GM19351 (cell line): ENCODE results near the gene SALL3.

Source experiments
- ATAC-seq: cut with Tn5 transposase; IDR thresholded peaks from one replicate; pipeline ENCODE4 v1.9.1; 2021; ENCODE audit warnings: mild to moderate bottlenecking, moderate library complexity; ENCODE audit not compliant: unreplicated experiment

SALL3 gene

DNA sequence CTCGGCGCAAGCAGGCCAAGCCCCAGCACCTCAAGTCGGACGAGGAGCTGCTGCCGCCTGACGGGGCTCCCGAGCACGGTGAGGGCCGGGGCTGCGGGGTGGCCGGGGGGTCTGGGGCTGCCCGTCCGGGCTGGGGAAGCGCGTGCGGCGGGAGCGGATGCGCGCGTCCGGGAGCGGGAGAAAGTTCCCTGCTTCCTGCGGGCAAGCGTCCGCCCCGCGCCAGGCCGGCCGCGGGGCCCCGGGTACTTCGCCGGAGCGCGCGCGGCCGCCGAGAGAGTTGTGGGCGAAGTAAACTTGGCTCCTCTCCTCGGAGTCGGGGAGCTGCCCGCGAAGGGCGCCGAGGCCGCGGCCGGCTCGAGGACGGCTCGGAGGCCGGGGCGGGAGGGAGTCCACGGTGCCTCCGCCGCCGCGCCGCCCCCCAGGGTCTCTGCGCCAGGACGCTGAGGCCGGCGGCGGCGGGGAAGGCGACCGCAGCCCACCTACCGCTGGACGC lies 707 bp downstream of the SALL3 start:
- ATAC-seq, result no peak

DNA sequence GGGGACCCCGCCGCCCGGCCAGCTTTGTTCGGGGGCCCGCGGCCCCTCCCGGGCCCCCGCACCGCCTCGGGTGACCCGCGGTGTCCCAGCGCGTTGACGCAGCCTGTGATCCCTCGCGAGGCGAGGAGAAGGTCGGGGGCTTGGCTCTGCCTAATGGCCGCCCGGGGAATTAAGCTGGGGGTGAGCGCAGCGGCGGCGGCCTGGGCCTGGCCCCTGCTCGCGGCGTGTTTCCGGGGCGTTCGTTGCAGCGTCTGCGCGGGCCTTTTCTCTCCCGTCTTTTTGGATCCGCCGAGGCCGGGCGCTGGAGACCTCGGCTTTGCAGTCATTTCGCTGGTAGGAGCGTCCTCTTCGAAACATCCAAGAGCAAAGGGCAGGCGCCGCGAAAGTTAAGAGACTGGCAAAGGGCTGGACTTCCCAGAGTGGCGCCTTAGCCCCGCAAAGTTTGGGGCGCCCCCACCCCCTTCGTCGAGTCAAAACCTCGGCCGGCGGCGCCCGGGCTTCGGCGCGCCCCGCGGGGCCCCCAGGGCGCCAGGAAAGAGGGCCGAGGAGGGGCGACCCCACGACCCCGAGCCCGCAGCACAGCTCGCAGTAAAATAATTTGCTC lies 1.3 kb downstream of the SALL3 start:
- no peak for ATAC-seq

DNA sequence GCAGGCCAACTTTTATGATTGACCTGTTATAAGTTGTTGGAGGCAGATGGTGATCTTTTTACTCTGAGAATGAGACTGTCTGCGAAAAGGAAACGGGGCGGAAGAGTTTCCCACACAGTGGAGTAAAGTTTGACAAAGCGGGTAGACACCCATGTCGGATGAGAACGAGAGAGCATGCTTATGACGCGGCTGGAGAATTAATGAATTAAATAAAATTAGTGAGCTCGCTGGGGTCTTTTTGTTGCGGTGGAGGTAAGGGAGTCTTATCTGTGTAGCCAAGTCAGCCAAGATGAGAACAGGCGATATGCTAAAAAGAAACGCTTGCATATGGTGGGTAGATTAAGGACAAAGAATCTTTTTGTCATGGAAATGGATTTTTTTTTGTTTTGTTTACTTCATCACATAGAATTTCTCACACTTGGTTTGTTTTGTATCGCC lies 1.8 kb downstream of the SALL3 start:
- ATAC-seq, result no peak

DNA sequence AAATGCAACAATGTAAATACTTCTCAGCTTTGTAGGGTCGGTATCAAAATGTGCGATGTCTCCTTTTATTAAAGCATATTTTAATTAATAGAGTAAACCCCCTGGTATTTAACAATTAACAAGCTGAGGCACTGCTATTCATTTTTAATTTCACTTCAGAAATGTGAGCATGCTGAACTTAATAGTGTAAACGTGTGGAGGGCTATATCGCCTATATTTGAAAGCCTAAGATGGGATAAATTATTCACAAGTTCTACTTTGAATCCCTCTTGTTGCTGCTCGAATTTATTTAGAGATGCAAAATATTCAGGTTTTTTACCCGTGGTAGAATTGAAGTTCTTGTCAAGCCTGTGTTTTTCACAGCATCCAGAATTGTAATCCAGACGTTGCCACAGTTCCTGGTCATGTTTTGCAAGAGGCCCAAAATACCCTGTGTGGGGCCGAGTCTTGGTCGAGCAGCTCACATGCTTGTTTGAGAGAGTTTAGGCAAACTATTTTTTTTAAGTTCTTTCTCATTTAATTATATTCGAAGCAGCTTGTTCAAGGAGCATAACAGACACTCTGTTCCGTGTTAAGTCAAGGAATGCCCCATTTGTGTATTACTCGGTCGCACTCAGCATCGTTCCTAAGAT lies 2.5 kb downstream of the SALL3 start:
- ATAC-seq, result no peak

DNA sequence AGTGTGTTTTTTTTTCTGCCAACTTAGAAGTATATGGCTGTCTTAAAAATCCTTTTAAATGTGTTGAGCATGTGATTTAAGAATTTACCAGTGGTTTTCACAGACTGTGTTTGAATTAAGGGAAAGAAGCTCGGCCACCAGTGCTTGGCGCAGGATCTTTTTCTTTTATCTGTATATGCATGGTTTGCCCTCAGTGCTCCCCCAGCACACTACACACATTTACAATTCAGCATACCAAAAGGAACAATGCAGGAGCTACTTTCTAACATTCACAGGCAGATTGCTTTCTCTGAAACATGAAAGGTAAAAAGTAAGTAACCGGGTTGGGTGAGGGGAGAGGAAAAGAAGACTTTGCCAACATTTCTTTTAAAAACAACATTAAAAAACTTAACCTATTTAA lies 3.9 kb downstream of the SALL3 start:
- ATAC-seq, result no peak

DNA sequence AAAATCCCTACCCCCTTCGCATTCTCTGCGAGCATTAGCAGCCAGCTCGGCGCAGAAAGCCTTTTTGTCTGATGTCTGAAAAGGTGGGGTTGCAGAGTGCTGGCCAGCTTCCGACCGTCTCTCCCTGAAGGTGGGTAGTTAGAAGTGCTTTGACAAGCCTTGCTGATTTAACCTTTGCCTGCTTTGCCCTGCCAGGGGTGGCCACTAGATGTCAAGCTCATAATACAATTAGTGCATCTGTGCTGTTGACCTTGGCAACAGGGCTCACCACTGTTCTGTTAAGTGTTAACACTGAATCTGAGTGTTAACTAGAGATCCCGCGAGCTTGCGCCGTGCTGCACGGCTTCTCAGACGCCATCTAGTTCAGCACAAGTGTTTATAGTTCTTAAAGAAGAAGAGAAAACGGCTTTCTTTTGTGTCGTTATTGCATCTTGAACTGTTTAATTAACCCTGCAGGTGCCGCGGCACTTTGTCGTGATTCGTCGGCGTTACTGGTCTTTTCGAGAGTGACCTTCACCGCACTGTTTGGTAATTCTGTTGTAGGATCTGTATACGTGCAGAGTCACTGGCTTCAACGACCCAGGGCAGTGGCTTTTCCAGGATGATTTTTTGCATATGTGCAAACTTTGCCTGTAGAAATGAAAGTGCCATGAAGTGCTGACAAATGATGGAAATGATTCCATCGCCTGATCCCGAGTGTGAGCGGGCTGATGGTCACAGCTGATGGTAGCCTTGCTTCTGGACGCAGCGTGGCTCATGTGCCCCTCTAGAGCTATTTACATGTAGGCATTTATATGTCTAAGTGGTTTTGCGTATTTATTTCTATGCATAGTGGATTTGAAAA lies 5.5 kb downstream of the SALL3 start:
- peak; percentile 86 for ATAC-seq

DNA sequence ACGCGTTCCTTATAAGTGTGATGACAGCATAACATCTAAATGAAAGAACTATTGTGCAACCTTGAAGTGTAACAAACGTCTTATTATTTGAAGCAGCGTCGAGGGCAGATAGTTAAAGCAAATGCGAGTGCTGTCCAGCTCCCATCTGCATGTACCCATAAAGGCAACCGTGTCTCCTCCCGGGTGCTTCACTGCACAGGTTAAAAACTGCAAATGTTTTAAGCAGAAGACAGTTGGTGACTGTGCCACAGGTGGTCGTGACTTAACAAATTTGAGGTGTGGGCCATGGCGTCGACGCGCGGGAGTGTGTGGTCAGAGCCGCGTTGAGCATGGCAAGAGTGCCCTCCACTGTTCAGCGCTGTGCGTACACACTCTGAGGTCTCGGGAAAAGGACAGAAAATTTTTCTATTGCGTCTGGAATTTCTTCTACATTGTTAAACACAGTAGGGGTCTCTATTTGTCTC lies 6.4 kb downstream of the SALL3 start:
- no peak for ATAC-seq

DNA sequence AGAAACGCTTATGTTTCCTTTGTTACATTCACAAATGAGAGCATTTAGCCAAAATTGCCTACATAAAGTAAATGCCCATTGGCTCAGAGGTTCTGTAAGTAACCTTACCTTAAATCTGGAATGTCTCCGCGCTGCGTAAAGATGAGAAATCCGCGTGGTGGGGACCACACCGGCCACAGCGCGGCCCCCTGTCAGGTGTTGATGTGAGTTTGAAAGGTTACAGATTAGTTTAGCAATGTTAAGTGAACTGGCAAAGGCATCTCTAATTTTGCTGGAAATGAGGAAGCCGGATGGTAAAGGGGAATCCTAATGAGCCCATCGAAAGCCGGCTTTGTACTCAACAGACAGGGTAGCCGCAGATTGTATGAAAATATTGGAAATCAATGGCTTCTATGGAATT lies 11.8 kb downstream of the SALL3 start:
- no peak for ATAC-seq

DNA sequence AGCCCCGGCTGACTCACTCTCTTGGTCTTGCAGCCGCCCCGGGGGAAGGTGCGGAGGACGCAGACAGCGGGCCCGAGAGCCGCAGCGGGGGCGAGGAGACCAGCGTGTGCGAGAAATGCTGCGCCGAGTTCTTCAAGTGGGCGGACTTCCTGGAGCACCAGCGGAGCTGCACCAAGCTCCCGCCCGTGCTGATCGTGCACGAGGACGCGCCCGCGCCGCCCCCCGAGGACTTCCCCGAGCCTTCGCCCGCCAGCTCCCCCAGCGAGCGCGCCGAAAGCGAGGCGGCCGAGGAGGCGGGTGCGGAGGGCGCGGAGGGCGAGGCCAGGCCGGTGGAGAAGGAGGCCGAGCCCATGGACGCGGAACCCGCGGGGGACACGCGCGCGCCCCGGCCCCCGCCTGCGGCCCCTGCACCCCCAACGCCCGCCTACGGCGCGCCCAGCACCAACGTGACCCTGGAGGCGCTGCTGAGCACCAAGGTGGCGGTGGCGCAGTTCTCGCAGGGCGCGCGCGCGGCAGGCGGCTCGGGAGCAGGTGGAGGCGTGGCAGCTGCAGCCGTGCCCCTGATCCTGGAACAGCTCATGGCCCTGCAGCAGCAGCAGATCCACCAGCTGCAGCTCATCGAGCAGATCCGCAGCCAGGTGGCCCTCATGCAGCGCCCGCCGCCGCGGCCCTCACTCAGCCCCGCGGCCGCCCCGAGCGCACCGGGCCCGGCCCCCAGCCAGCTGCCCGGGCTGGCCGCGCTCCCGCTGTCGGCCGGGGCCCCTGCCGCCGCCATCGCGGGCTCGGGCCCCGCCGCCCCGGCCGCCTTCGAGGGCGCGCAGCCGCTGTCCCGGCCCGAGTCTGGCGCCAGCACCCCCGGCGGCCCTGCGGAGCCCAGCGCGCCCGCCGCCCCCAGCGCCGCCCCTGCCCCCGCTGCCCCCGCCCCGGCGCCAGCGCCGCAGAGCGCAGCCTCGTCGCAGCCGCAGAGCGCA lies 12.7 kb downstream of the SALL3 start:
- no peak for ATAC-seq

DNA sequence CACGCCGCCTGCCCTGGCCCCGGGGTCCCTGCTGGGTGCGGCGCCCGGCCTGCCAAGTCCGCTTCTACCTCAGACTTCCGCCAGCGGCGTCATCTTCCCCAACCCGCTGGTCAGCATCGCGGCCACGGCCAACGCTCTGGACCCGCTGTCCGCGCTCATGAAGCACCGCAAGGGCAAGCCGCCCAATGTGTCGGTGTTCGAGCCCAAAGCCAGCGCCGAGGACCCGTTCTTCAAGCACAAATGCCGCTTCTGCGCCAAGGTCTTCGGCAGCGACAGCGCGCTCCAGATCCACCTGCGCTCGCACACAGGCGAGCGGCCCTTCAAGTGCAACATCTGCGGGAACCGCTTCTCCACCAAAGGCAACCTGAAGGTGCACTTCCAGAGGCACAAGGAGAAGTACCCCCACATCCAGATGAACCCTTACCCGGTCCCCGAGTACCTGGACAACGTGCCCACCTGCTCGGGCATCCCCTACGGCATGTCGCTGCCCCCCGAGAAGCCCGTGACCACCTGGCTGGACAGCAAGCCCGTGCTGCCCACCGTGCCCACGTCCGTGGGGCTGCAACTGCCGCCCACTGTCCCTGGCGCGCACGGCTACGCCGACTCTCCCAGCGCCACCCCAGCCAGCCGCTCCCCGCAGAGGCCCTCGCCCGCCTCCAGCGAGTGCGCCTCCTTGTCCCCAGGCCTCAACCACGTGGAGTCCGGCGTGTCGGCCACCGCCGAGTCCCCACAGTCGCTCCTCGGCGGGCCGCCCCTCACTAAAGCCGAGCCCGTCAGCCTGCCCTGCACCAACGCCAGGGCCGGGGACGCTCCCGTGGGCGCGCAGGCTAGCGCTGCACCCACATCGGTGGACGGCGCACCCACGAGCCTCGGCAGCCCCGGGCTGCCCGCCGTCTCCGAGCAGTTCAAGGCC lies 13.7 kb downstream of the SALL3 start:
- no peak for ATAC-seq

DNA sequence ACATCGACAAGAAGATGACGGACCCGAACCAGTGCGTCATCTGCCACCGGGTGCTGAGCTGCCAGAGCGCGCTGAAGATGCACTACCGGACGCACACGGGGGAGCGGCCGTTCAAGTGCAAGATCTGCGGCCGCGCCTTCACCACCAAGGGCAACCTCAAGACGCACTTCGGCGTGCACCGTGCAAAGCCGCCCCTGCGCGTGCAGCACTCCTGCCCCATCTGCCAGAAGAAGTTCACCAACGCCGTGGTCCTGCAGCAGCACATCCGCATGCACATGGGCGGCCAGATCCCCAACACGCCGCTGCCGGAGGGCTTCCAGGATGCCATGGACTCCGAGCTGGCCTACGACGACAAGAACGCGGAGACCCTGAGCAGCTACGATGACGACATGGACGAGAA lies 14.4 kb downstream of the SALL3 start:
- no peak for ATAC-seq

DNA sequence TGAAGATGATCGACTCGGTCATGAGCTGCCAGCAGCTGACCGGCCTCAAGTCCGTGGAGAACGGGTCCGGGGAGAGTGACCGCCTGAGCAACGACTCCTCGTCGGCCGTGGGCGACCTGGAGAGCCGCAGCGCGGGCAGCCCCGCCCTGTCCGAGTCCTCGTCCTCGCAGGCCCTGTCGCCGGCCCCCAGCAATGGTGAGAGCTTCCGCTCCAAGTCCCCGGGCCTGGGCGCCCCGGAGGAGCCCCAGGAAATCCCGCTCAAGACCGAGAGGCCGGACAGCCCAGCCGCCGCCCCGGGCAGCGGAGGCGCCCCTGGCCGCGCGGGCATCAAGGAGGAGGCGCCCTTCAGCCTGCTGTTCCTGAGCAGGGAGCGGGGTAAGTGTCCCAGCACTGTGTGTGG lies 14.9 kb downstream of the SALL3 start:
- no peak for ATAC-seq

DNA sequence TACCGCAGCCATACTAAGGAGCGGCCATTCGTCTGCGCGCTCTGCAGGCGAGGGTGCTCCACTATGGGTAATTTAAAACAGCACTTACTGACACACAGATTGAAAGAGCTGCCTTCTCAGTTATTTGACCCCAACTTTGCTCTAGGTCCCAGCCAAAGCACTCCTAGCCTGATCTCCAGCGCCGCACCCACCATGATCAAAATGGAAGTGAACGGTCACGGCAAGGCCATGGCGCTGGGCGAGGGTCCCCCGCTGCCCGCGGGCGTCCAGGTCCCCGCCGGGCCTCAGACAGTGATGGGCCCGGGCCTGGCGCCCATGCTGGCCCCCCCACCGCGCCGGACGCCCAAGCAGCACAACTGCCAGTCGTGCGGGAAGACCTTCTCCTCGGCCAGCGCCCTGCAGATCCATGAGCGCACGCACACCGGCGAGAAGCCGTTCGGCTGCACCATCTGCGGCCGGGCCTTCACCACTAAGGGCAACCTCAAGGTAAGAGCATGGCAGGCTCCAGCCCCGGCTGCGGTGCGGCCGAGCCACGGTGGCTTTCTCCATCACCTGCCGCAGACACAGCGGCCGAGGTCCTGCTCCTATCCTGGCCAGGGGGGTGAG lies 15.5 kb downstream of the SALL3 start:
- ATAC-seq, result no peak

DNA sequence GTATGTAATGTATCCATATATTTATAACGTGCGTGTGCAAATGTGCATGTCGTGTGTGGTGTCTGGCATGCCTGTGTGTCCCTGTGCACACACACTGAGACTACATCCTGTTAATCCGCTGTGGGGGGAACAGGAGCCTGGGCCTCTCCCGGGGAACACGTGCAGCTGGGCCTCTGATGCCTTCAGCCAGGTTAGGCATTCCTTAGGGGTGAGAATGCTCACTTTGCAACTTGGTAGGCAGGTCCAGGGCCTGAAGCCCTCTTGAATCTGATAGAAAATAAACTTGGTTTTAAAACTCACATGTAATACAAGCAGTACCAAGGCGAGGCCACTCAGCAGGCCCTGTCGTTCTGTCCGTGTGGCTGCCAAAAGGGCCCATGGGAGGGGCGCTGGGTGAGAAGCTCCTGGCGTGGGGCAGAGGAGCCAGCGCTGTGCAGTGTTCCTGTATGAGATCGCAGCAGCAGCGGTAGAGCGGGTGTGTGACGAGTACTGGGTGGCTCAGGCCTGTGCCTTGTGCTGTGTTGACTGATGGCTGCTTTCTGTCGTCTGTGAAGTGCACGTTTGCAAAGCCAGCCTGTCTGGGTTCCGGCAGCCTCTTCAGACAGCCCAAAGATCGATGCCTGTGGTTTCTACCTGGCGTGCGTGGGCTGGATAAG lies 16.2 kb downstream of the SALL3 start:
- ATAC-seq, result no peak

DNA sequence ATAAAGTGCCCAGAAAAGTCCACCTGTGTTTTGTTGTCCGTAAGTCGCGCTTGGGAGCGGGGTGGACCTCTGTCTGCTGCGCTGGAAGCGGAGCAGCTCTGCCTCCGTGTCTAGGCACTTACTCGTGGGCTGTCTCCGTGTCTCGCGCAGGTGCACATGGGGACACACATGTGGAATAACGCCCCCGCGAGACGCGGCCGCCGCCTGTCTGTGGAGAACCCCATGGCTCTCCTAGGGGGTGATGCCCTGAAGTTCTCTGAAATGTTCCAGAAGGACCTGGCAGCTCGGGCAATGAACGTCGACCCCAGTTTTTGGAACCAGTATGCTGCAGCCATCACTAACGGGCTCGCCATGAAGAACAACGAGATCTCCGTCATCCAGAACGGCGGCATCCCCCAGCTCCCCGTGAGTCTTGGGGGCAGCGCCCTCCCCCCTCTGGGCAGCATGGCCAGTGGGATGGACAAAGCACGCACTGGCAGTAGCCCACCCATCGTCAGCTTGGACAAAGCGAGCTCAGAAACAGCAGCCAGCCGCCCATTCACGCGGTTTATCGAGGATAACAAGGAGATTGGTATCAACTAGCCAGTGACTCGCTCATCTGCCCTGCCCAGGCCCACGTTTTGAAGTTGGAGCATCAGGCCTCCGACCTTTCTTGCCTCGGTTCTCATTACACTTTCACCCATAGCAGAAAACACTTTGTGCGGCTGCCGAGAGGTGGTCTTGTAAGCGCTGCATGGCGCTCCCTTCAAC lies 17.3 kb downstream of the SALL3 start:
- ATAC-seq, result no peak

DNA sequence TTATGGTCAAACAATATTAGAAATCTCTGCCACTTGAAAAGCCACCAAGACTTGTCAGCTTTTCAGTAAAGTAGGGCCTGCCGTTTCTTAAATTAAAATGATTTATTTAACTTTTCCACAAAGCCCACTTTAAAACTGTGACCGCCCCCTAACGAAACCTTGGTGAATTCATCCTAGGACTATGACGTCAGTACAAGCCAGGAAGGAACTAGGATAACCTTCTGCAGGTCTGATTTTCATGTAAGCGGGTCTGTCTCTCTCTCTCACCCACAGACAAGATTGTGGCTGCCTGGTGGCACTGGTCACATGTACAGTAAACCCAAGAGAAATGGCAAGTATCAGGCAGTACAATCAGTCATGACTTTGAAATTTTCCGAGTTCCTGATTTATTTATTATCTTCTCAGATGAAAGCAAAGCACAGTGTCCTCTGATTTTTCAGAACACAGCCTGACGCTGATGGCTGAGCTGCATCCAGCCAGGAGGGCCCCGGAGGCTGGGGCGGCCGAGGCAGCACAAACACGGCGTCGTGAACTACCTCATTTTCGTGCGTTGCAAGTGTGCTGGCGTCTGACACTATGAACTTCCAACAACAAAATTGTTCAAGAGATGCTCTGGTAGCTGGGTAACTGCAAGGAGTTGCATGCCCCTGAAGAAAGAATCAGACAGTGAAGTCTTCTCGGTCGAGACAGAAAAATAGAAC lies 18.9 kb downstream of the SALL3 start:
- ATAC-seq, result no peak

DNA sequence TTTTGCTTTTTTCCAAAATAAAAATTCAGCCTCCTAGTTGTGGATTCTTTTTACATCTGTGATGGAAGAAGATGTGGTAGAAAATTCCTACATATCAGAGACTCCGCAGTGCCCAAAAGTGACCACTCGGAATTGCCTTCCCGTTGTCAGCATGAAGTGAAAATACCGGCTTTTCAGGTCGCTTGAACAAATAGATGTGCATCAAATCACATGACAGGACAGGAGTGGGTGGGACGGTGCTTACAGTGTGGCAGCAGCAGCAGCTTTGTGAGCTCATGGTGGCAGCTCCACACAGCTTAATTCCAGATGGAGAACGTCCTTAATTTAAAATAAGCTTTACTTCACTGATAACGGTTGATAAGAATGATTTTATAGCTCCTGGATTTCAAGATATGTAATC lies 20.3 kb downstream of the SALL3 start:
- no peak for ATAC-seq
